GM18907 (cell line): Measurements from ENCODE around the gene ARHGAP31.

ENCODE experiments used
- ATAC-seq: cut with Tn5 transposase; IDR thresholded peaks from one replicate; pipeline ENCODE4 v1.9.1; 2021; ENCODE audit warnings: mild to moderate bottlenecking, moderate library complexity; ENCODE audit not compliant: unreplicated experiment

The ARHGAP31 gene

DNA sequence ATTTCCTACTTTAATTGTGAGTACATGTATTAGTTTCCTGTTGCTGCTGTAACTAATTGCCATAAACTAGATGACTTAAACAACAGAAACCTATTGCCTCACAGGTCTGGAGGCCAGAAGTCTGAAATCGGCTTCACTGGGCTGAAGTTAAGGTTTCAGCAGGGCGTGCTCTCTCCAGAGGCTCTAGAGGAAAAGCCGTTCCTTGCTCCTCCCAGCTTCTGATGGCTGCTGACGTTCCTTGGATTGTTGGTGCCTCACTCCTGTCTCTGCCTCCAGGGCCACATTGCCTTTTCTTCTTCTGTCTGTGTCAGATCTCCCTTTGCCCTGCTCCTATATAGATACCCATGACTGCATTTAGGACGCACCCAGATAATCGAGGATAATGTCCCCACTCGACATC, 80.9 kb downstream of the ARHGAP31 start:
- no peak for ATAC-seq

DNA sequence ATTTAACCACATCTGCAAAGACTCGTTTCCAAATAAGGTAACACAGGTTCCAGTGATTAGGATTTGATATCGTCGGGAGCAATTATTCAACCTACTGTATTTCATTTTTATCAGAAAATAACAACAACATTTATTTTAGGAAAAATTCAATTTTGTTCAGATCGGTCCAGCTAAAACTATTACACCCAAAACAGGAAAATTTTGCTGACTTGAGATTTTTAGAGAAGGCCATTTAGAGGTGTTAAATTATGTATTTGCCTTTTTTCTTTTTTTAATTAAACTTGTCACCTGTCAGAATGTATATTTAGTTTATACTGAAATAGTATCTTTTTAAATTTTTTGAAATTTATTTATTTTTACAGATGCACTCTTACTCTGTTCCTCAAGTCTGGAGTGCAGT, 81.3 kb downstream of the ARHGAP31 start:
- no peak for ATAC-seq

DNA sequence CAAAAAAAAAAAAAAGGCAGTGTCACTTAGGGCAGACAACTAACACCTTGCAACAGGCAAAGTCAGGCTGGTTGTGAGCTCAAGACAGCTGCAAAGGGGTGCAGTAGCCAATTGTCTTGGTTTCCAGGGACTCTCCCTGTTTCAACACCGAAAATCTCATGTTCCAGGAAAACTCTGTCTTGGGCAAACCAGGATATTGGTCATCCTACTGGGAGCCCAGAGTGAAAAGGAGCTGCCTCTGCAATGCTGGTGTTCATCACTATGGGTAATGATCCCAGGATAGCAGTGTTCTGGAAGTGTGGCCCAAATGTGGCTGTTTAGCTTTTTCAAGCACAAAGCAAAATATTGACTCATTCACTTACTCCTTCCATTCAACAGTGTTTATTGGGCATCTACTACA, 82.6 kb downstream of the ARHGAP31 start:
- ATAC-seq, result no peak

- ATAC-seq, result no peak
These were observed 84.1 kb downstream of the ARHGAP31 start for GRCh38 chr3:119378259-119378803.

GRCh38 chr3:119380697-119381096, 86.5 kb downstream of the ARHGAP31 start:
- ATAC-seq, result no peak

DNA sequence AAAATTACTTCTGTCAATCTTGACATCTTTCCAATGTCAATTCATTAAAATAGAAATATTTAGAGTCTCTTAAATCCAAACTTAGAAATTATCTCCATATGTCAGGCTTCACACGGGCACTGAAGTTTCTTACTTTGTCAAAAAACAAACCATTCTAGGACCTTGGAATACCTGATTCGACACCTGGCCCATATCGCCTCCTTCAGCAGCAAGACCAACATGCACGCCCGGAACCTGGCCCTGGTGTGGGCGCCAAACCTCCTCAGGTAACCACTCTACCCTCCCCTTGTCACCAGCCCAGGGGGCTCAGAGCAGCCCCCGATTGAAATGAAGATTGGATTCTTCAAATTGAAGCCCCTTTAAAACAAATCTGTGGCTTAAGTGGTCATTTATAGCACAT, 88.0 kb downstream of the ARHGAP31 start:
- no peak for ATAC-seq

DNA sequence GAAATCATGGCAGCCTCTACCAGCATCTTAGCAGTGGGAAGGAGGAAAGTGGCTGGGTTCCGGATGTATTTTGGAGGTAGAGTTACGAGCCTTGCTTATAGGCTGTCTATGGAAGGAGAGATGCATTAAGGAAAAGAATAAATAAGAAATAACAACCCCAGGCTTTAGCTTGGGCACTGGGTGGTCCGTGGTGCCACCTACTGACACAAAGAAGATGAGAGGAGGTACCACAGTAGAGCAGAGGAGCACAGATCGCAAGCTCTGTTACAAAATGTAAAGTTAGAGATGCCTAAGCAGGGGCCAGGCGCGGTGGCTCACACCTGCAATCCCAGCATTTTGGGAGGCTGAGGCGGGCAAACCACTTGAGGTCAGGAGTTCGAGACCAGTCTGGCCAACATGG, 94.4 kb downstream of the ARHGAP31 start:
- ATAC-seq, result no peak

- peak; percentile 71 for ATAC-seq
These were observed 101.8 kb downstream of the ARHGAP31 start for GRCh38 chr3:119395923-119396358.

- no peak for ATAC-seq
These were observed 102.7 kb downstream of the ARHGAP31 start for GRCh38 chr3:119396870-119397269.

GRCh38 chr3:119400466-119400865, 106.3 kb downstream of the ARHGAP31 start:
- ATAC-seq, result no peak

GRCh38 chr3:119401069-119401468, 106.9 kb downstream of the ARHGAP31 start:
- ATAC-seq, result peak; percentile 49

GRCh38 chr3:119401503-119402440, 107.6 kb downstream of the ARHGAP31 start:
- ATAC-seq, result peak; percentile 75

GRCh38 chr3:119402791-119403190, 108.6 kb downstream of the ARHGAP31 start:
- ATAC-seq, result no peak

DNA sequence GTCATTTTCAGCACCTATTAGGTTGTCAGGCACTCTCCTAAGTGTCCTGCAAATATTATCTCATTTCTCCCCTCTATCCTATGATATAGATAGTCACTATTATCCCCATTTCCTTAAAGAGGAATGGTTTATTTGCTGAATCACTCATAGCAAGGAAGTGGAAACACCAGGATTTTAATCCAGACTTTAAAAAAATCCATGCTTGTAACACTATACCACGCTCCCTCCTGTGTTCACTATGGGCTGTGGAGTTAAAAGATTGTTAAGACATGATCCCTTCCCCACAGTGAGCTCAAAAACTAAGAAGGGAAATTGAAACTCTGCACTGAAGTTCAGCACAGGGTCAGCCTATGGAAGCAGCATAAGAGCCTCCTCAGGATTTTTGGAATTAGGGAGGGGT, 109.0 kb downstream of the ARHGAP31 start:
- no peak for ATAC-seq

- ATAC-seq, result no peak
These were observed 111.1 kb downstream of the ARHGAP31 start for GRCh38 chr3:119405315-119405714.

- peak; percentile 59 for ATAC-seq
These were observed 114.2 kb downstream of the ARHGAP31 start for GRCh38 chr3:119408243-119408950.

DNA sequence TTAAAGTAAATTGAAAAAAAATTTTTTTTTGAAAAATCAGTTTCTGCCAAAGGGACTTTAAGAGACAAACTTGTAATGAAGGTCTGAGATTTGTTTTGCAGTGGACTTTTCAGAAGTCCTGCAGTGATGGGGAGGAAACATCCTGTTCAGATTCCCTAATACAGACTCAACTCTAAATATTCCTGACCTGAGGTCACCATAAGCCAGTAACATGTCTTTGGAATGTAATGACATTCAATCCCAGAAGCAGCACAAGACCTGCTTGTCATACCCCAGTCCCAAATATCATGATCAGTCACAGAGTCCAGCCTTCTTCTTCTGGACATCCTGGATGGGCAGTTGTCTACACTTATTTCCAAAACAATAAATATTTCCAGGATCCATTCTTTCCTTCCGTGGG, 115.7 kb downstream of the ARHGAP31 start:
- no peak for ATAC-seq

- ATAC-seq, result no peak
These were observed 119.6 kb downstream of the ARHGAP31 start for GRCh38 chr3:119413603-119414280.

- no peak for ATAC-seq
These were observed 122.7 kb downstream of the ARHGAP31 start for GRCh38 chr3:119416873-119417272.

DNA sequence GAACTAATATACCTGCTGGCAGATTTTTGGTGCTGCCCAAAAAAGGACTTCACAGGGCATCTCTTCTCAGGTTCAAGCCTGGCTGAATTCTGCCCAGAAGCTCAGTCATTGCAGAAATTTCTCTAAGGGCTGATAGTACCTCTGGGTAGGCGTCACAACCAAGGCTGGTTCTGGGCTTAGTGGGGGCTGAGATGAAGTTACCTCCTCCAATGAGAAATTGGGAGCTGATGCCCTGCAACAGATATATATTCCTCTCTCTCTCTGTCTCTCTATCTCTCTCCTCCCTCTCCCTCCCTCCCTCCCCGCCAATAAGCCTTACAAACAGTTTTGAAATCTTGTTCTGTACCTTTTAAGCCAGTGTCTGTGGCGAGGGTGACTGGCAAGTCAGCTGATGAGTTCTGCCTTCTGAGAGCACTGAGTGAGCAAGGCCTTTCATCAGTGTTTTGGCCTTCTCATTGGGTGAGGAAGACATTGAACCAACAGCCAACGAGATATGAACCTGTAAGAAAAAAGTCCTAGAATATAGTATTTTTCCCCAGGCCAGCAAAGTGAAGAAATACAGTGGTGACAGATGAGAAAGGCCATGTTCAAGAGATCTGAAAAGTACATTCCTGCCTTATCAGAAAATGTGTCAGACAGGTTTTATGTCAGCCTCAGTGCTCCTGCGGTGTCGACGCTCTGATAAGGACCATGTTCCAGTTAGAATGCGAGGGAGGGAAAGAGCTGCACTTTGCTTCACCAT, 123.8 kb downstream of the ARHGAP31 start:
- no peak for ATAC-seq
